ENCODE results near the gene NFE2.
"Not testable (repeated sequence)": the region's sequence is repeated elsewhere in the genome, so short reads cannot be mapped to it uniquely, and the experiment has no call there.

NFE2 gene

GRCh38 chr12:54281261-54281638 lies 19.6 kb downstream of the NFE2 start:
- Histone ChIP-seq H3K4me2 (ENCODE audit: low read length) (peak overlapping the region; percentile 46), H4K12ac (ENCODE audit: low read depth, low read length) (peak overlapping the region; percentile 61), H3K79me1 (ENCODE audit: low read length) (peaks cover 13% of the 10 kb centered on the region), H2BK120ac (ENCODE audit: insufficient read depth, low read length, poor library complexity) (peak overlapping the region; percentile 9), H3K4me3 (ENCODE audit: low read depth, low read length) (peak overlapping the region; percentile 86), H3K4me1 (ENCODE audit: control insufficient read depth in 1 of 2, insufficient read depth in 2 of 2, low read length in 2 of 2) (peaks cover 4 to 15% of the 10 kb centered on the region in 2 experiments), H3K14ac (ENCODE audit: low read length) (peak overlapping the region; percentile 82), H2BK5ac (ENCODE audit: low read depth, low read length, poor library complexity) (peak overlapping the region; percentile 81), H4K91ac (ENCODE audit: low read depth, low read length) (peak overlapping the region; percentile 68), H2AK5ac (ENCODE audit: low read length) (peak overlapping the region; percentile 62), H3K27ac (ENCODE audit: low read depth, low read length) (peak overlapping the region; percentile 77), H3K4ac (ENCODE audit: low read depth, low read length) (peak overlapping the region; percentile 89), H4K8ac (ENCODE audit: low read depth, low read length) (peak overlapping the region; percentile 75), H3K9ac (ENCODE audit: low read length) (peak overlapping the region; percentile 96), H3K18ac (ENCODE audit: low read length) (peak overlapping the region; percentile 17), H3K36me3 (ENCODE audit: control insufficient read depth in 1 of 2, insufficient read depth in 2 of 2, low read length in 2 of 2) (peaks cover 14 to 31% of the 10 kb centered on the region in 2 experiments), H3K79me2 (ENCODE audit: control insufficient read depth, insufficient read depth, low read length, poor library complexity) (peaks cover 18% of the 10 kb centered on the region)
- H2AFZ ChIP-seq (ENCODE audit: insufficient read depth, low read length, poor library complexity); H3K9me3 ChIP-seq (ENCODE audit: insufficient read depth, low read depth, low read length); H2BK12ac ChIP-seq (ENCODE audit: low read length); DNase-seq; H3K23ac ChIP-seq (ENCODE audit: low read length); H3K27me3 ChIP-seq (ENCODE audit: insufficient read depth, low read length): not testable (repeated sequence)
- WGBS (ENCODE audit: extremely low coverage, insufficient coverage, insufficient read length), result no CpG with 5 or more reads among the region's 10 CpGs

GRCh38 chr12:54280468-54281260 lies 20.2 kb downstream of the NFE2 start, which contains the start of gene HNRNPA1:
Gene HNRNPA1 (plus strand): TSS chr12:54280726. CDS start chr12:54280808, 82 bp downstream.
- Histone ChIP-seq H3K4me3 (ENCODE audit: low read depth, low read length) (peak within 1 kb of the TSS; percentile 87), H3K23ac (ENCODE audit: low read length) (no peak within 1 kb of the TSS), H3K79me1 (ENCODE audit: low read length) (peaks cover 13% of the 10 kb centered on the region), H2AFZ (ENCODE audit: insufficient read depth, low read length, poor library complexity) (peak within 1 kb of the TSS; percentile 64), H3K27ac (ENCODE audit: low read depth, low read length) (peak within 1 kb of the TSS; percentile 89), H4K91ac (ENCODE audit: low read depth, low read length) (peak within 1 kb of the TSS; percentile 68), H4K8ac (ENCODE audit: low read depth, low read length) (peak within 1 kb of the TSS; percentile 75), H2BK12ac (ENCODE audit: low read length) (no peak within 1 kb of the TSS), H3K27me3 (ENCODE audit: insufficient read depth, low read length) (no peaks in the 10 kb centered on the region), H3K14ac (ENCODE audit: low read length) (peak within 1 kb of the TSS; percentile 82), H3K9ac (ENCODE audit: low read length) (peak within 1 kb of the TSS; percentile 96), H3K4me1 (ENCODE audit: control insufficient read depth in 1 of 2, insufficient read depth in 2 of 2, low read length in 2 of 2) (peaks cover 4 to 15% of the 10 kb centered on the region in 2 experiments), H2BK120ac (ENCODE audit: insufficient read depth, low read length, poor library complexity) (peak within 1 kb of the TSS; percentile 27), H2AK5ac (ENCODE audit: low read length) (peak within 1 kb of the TSS; percentile 62), H3K4me2 (ENCODE audit: low read length) (peak within 1 kb of the TSS; percentile 70), H3K18ac (ENCODE audit: low read length) (peak within 1 kb of the TSS; percentile 50), H3K4ac (ENCODE audit: low read depth, low read length) (peak within 1 kb of the TSS; percentile 89), H3K36me3 (ENCODE audit: control insufficient read depth in 1 of 2, insufficient read depth in 2 of 2, low read length in 2 of 2) (peaks cover 12 to 27% of the 10 kb centered on the region in 2 experiments), H3K79me2 (ENCODE audit: control insufficient read depth, insufficient read depth, low read length, poor library complexity) (peaks cover 18% of the 10 kb centered on the region), H3K9me3 (ENCODE audit: insufficient read depth, low read depth, low read length) (no peaks in the 10 kb centered on the region), H2BK5ac (ENCODE audit: low read depth, low read length, poor library complexity) (peak within 1 kb of the TSS; percentile 81), H4K12ac (ENCODE audit: low read depth, low read length) (peak within 1 kb of the TSS; percentile 61)
- WGBS (ENCODE audit: extremely low coverage, insufficient coverage, insufficient read length), result no CpG with 5 or more reads among the region's 48 CpGs
- peak; percentile 98 to 99 for DNase-seq

GRCh38 chr12:54279632-54280467 lies 21.0 kb downstream of the NFE2 start, which contains the start of gene CBX5:
Gene CBX5 (minus strand): TSS chr12:54280122. CDS start chr12:54257650, 22,472 bp downstream.
- Histone ChIP-seq H3K4me3 (ENCODE audit: low read depth, low read length) (peak within 1 kb of the TSS; percentile 87), H3K79me2 (ENCODE audit: control insufficient read depth, insufficient read depth, low read length, poor library complexity) (peaks cover 18% of the 10 kb centered on the region), H3K9ac (ENCODE audit: low read length) (peak within 1 kb of the TSS; percentile 96), H3K27me3 (ENCODE audit: insufficient read depth, low read length) (no peaks in the 10 kb centered on the region), H2AK5ac (ENCODE audit: low read length) (peak within 1 kb of the TSS; percentile 65), H2AFZ (ENCODE audit: insufficient read depth, low read length, poor library complexity) (peak within 1 kb of the TSS; percentile 64), H3K79me1 (ENCODE audit: low read length) (peaks cover 13% of the 10 kb centered on the region), H3K36me3 (ENCODE audit: control insufficient read depth in 1 of 2, insufficient read depth in 2 of 2, low read length in 2 of 2) (peaks cover 14 to 25% of the 10 kb centered on the region in 2 experiments), H3K23ac (ENCODE audit: low read length) (no peak within 1 kb of the TSS), H2BK120ac (ENCODE audit: insufficient read depth, low read length, poor library complexity) (peak within 1 kb of the TSS; percentile 27), H2BK12ac (ENCODE audit: low read length) (no peak within 1 kb of the TSS), H3K9me3 (ENCODE audit: insufficient read depth, low read depth, low read length) (no peaks in the 10 kb centered on the region), H3K4me2 (ENCODE audit: low read length) (peak within 1 kb of the TSS; percentile 70), H3K4me1 (ENCODE audit: control insufficient read depth in 1 of 2, insufficient read depth in 2 of 2, low read length in 2 of 2) (peaks cover 4 to 15% of the 10 kb centered on the region in 2 experiments), H3K14ac (ENCODE audit: low read length) (peak within 1 kb of the TSS; percentile 82), H3K18ac (ENCODE audit: low read length) (peak within 1 kb of the TSS; percentile 50), H4K91ac (ENCODE audit: low read depth, low read length) (peak within 1 kb of the TSS; percentile 68), H4K8ac (ENCODE audit: low read depth, low read length) (peak within 1 kb of the TSS; percentile 75), H4K12ac (ENCODE audit: low read depth, low read length) (peak within 1 kb of the TSS; percentile 61), H3K4ac (ENCODE audit: low read depth, low read length) (peak within 1 kb of the TSS; percentile 89), H3K27ac (ENCODE audit: low read depth, low read length) (peak within 1 kb of the TSS; percentile 89), H2BK5ac (ENCODE audit: low read depth, low read length, poor library complexity) (peak within 1 kb of the TSS; percentile 81)
- DNase-seq, result peak; percentile 100
- no CpG with 5 or more reads among the region's 49 CpGs for WGBS (ENCODE audit: extremely low coverage, insufficient coverage, insufficient read length)

GRCh38 chr12:54279227-54279631 lies 21.6 kb downstream of the NFE2 start:
- peak overlapping the region; percentile 42 for H2BK5ac ChIP-seq (ENCODE audit: low read depth, low read length, poor library complexity)
- no peaks in the 10 kb centered on the region for H3K9me3 ChIP-seq (ENCODE audit: insufficient read depth, low read depth, low read length)
- H3K4me2 ChIP-seq (ENCODE audit: low read length), result peak overlapping the region; percentile 70
- no CpG with 5 or more reads among the region's 19 CpGs for WGBS (ENCODE audit: extremely low coverage, insufficient coverage, insufficient read length)
- peak overlapping the region; percentile 69 for H3K14ac ChIP-seq (ENCODE audit: low read length)
- H4K8ac ChIP-seq (ENCODE audit: low read depth, low read length), result peak overlapping the region; percentile 56
- H3K4ac ChIP-seq (ENCODE audit: low read depth, low read length), result peak overlapping the region; percentile 13
- H3K79me1 ChIP-seq (ENCODE audit: low read length), result peaks cover 13% of the 10 kb centered on the region
- peak in 1 of 2 donors; percentile 22 for DNase-seq
- peak overlapping the region; percentile 89 for H3K27ac ChIP-seq (ENCODE audit: low read depth, low read length)
- no peak overlapping the region for H3K23ac ChIP-seq (ENCODE audit: low read length)
- H3K27me3 ChIP-seq (ENCODE audit: insufficient read depth, low read length), result no peaks in the 10 kb centered on the region
- H3K18ac ChIP-seq (ENCODE audit: low read length), result peak overlapping the region; percentile 50
- H3K9ac ChIP-seq (ENCODE audit: low read length), result peak overlapping the region; percentile 95
- no peak overlapping the region for H2BK12ac ChIP-seq (ENCODE audit: low read length)
- peaks cover 18% of the 10 kb centered on the region for H3K79me2 ChIP-seq (ENCODE audit: control insufficient read depth, insufficient read depth, low read length, poor library complexity)
- H3K36me3 ChIP-seq (ENCODE audit: control insufficient read depth in 1 of 2, insufficient read depth in 2 of 2, low read length in 2 of 2), result peaks cover 14 to 23% of the 10 kb centered on the region in 2 experiments
- peak overlapping the region; percentile 26 for H2BK120ac ChIP-seq (ENCODE audit: insufficient read depth, low read length, poor library complexity)
- H2AFZ ChIP-seq (ENCODE audit: insufficient read depth, low read length, poor library complexity), result peak overlapping the region; percentile 26
- H3K4me1 ChIP-seq (ENCODE audit: control insufficient read depth in 1 of 2, insufficient read depth in 2 of 2, low read length in 2 of 2), result peaks cover 4 to 15% of the 10 kb centered on the region in 2 experiments
- H2AK5ac ChIP-seq (ENCODE audit: low read length), result peak overlapping the region; percentile 65
- H4K12ac ChIP-seq (ENCODE audit: low read depth, low read length), result peak overlapping the region; percentile 15
- peak overlapping the region; percentile 58 for H4K91ac ChIP-seq (ENCODE audit: low read depth, low read length)
- peak overlapping the region; percentile 69 for H3K4me3 ChIP-seq (ENCODE audit: low read depth, low read length)

Measured in trophoblast cell (in vitro differentiated cells and primary cell).